Naive thymus-derived CD4-positive, alpha-beta T cell (primary cell): ENCODE data around the gene VARS1. TPM values are rescaled to one million over a fixed set of nuclear protein-coding genes. Genes with fewer than 3 reads are reported as not detected.
"Not testable (repeated sequence)": the region's sequence is repeated elsewhere in the genome, so short reads cannot be mapped to it uniquely, and the experiment has no call there.

ENCODE experiments used
- ATAC-seq: fragments of 150-1000 bp; cut with Tn5 transposase; 2 replicates; pipeline ENCODE4 v1.10.0; 2021; ENCODE audit warnings: mild to moderate bottlenecking, moderate library complexity
- CTCF ChIA-PET: fragments of 350-600 bp; sonication (Branson Sonifier 250); formaldehyde crosslinking; loops from one replicate; lab custom pipeline; 2021; ENCODE audit warnings: antibody characterized with exemption; lab: Charles Lee
- POLR2A ChIA-PET: fragments of 350-600 bp; sonication (Branson Sonifier 250); formaldehyde crosslinking; loops from one replicate; lab custom pipeline; 2021; ENCODE audit warnings: antibody characterized with exemption, inconsistent platforms; lab: Charles Lee
- DNase-seq, 9 donors: peaks; one replicate each; pipeline versions ENCODE4 v3.0.0 to v3.0.0-alpha.2; 2020 to 2022; ENCODE audit warnings: mixed read lengths in 1 of 9
- H3K27ac ChIP-seq: one replicate; pipeline ENCODE4 v1.7.0; 2013; ENCODE audit warnings: mild to moderate bottlenecking, low read depth, low read length, moderate library complexity
- H3K27me3 ChIP-seq, 2 donors: one replicate each; pipeline ENCODE4 v1.7.0; 2013; ENCODE audit warnings: low read length in 2 of 2, mild to moderate bottlenecking in 2 of 2, moderate library complexity in 2 of 2; ENCODE audit not compliant: control insufficient read depth in 2 of 2, insufficient read depth in 2 of 2
- H3K36me3 ChIP-seq, 3 experiments: 1 replicate in 2 of 3; 2 replicates in 1 of 3; pipeline ENCODE4 v1.7.0; 2013; ENCODE audit warnings: low read length in 3 of 3, mild to moderate bottlenecking in 3 of 3, moderate library complexity in 1 of 3; ENCODE audit not compliant: insufficient read depth in 3 of 3, control insufficient read depth in 2 of 3
- H3K4me1 ChIP-seq, 2 donors: one replicate each; pipeline ENCODE4 v1.7.0; 2013; ENCODE audit warnings: low read length in 2 of 2, mild to moderate bottlenecking in 2 of 2, moderate library complexity in 1 of 2; ENCODE audit not compliant: control insufficient read depth in 2 of 2, insufficient read depth in 2 of 2
- H3K4me3 ChIP-seq: 2 replicates; pipeline ENCODE4 v1.7.0; 2013; ENCODE audit warnings: mild to moderate bottlenecking, low read length
- H3K9me3 ChIP-seq, 3 experiments: 1 replicate in 2 of 3; 2 replicates in 1 of 3; pipeline ENCODE4 v1.7.0; 2013; ENCODE audit warnings: low read length in 3 of 3; ENCODE audit not compliant: control insufficient read depth in 2 of 3
- H3K27ac Mint-ChIP-seq, 9 donors: one replicate each; pipeline ENCODE4 v1.8.0; 2020 to 2022; ENCODE audit warnings: mixed read lengths in 9 of 9, mild to moderate bottlenecking in 8 of 9, moderate library complexity in 5 of 9, inconsistent platforms in 2 of 9
- H3K27me3 Mint-ChIP-seq, 5 donors: one replicate each; pipeline ENCODE4 v1.8.0; 2021 to 2022; ENCODE audit warnings: mixed read lengths in 5 of 5, mild to moderate bottlenecking in 1 of 5
- H3K36me3 Mint-ChIP-seq, 5 donors: one replicate each; pipeline ENCODE4 v1.8.0; 2020 to 2022; ENCODE audit warnings: mixed read lengths in 5 of 5, mild to moderate bottlenecking in 3 of 5, inconsistent platforms in 1 of 5
- H3K4me1 Mint-ChIP-seq, 7 donors: one replicate each; pipeline ENCODE4 v1.8.0; 2020 to 2022; ENCODE audit warnings: mixed read lengths in 7 of 7, mild to moderate bottlenecking in 3 of 7, inconsistent platforms in 1 of 7
- H3K4me3 Mint-ChIP-seq, 10 donors: one replicate each; pipeline ENCODE4 v1.8.0; 2020 to 2022; ENCODE audit warnings: mild to moderate bottlenecking in 10 of 10, mixed read lengths in 10 of 10, moderate library complexity in 6 of 10, inconsistent platforms in 2 of 10
- H3K9me3 Mint-ChIP-seq, 11 donors: one replicate each; pipeline ENCODE4 v1.8.0; 2020 to 2022; ENCODE audit warnings: mixed read lengths in 11 of 11, mild to moderate bottlenecking in 4 of 11, inconsistent platforms in 1 of 11, moderate library complexity in 1 of 11
- intact Hi-C, 2 donors: fragments of 100-400 bp; cut with micrococcal nuclease; formaldehyde crosslinking; loops; one replicate each; pipeline ENCODE4 v1.15.1; 2023
- polyA plus RNA-seq, 2 donors: library from polyadenylated mRNA; unstranded; fragments of 300-500 nt; fragmentation: Illumina TruSeq; gene quantifications; one replicate each; pipeline ENCODE4 v1.2.3, GENCODE V29; 2021
- total RNA-seq, 6 experiments: library from RNA in 5 of 6; stranded (reverse) in 5 of 6; gene quantifications; 1 replicate in 5 of 6; 2 replicates in 1 of 6; pipeline ENCODE4 v1.2.3 and lab custom pipeline; 2021 to 2026

VARS1 gene
- total and polyA plus RNA-seq, 7 experiments from 2014 or later: 32.2 to 84.2 (median 44.8) TPM

GRCh38 chr6:31821301-31822035, 25.9 kb upstream of the VARS1 start:
- Histone ChIP-seq H3K4me1 (peaks cover 21 to 23% of the 10 kb centered on the region in 2 donors), H3K27me3 (no peaks in the 10 kb centered on the region), H3K36me3 (no peaks in the 10 kb centered on the region), H3K4me3 (peak overlapping the region; percentile 92), H3K27ac (peak overlapping the region; percentile 81), H3K9me3 (no peaks in the 10 kb centered on the region)
- peak; percentile 34 for ATAC-seq
- ChIA-PET POLR2A (interaction anchor here (0.6 to 1.4 kb wide), 5 partner anchors 83 to 280 kb away, joined by 3 to 5 read pairs (median 4); partner anchors contain the start of genes ABHD16A, DDX39B and LY6G5C), CTCF (interaction anchor here (0.6 kb wide), 2 partner anchors 66 to 83 kb away, joined by 3 read pairs; no protein-coding TSS in a partner anchor)
- intact Hi-C loops: loop anchor here (1.0 to 10.0 kb wide), 2 partner anchors 156 to 373 kb away; partner anchors contain the start of genes GPSM3 (in 1 of the 2) and PBX2 (in 1 of the 2)
- H3K36me3 Mint-ChIP-seq: peaks cover 0 to 13% (median 0%) of the 10 kb centered on the region in 5 donors
- H3K27me3 Mint-ChIP-seq: no peaks in the 10 kb centered on the region
- H3K4me1 Mint-ChIP-seq: peaks cover 5 to 64% (median 54%) of the 10 kb centered on the region in 7 donors
- peak in 1 of 9 donors; percentile 79 for DNase-seq
- peak overlapping the region; percentile 87 to 98 (median 94) for H3K27ac Mint-ChIP-seq
- no peaks in the 10 kb centered on the region for H3K9me3 Mint-ChIP-seq
- peak overlapping the region; percentile 92 to 98 (median 94) for H3K4me3 Mint-ChIP-seq

GRCh38 chr6:31820399-31820798, 24.8 kb upstream of the VARS1 start:
- POLR2A ChIA-PET: interaction anchor here (1.0 to 3.7 kb wide), 6 partner anchors 10 to 91 kb away, joined by 3 to 23 read pairs (median 4); partner anchors contain the start of genes DDAH2, LSM2 and VARS1
- H3K27me3 Mint-ChIP-seq, H3K9me3 Mint-ChIP-seq, H3K27me3 ChIP-seq, H3K9me3 ChIP-seq, H3K36me3 ChIP-seq, H3K4me3 ChIP-seq, DNase-seq, CTCF ChIA-PET, H3K27ac ChIP-seq, ATAC-seq: not testable (repeated sequence)
- Mint-ChIP-seq H3K4me3 (peak overlapping the region in 9 of 10 donors; percentile 92 to 98 (median 95)), H3K4me1 (peaks cover 5 to 56% (median 50%) of the 10 kb centered on the region in 7 donors), H3K27ac (peak overlapping the region in 6 of 9 donors; percentile 82 to 98 (median 95)), H3K36me3 (peaks cover 0 to 13% (median 0%) of the 10 kb centered on the region in 5 donors)
- peaks cover 21% of the 10 kb centered on the region in 2 donors for H3K4me1 ChIP-seq
- intact Hi-C loops: loop anchor here in 1 of 2 donors (10.0 kb wide), 1 partner anchor 374 kb away; the partner anchor contains the start of genes GPSM3 and PBX2

GRCh38 chr6:31819871-31820299, 24.3 kb upstream of the VARS1 start:
- H3K4me3 ChIP-seq: no peak overlapping the region
- H3K4me1 Mint-ChIP-seq: peaks cover 5 to 52% (median 47%) of the 10 kb centered on the region in 7 donors
- ATAC-seq: no peak

GRCh38 chr6:31817929-31818511, 22.5 kb upstream of the VARS1 start:
- H3K9me3 Mint-ChIP-seq, H3K27me3 ChIP-seq, H3K27me3 Mint-ChIP-seq, H3K9me3 ChIP-seq, H3K36me3 ChIP-seq, DNase-seq, ATAC-seq: not testable (repeated sequence)
- ChIA-PET CTCF (interaction anchor here (0.6 to 1.5 kb wide), 11 partner anchors 11 to 144 kb away, joined by 3 to 9 read pairs (median 4); partner anchors contain the start of genes LSM2 and VARS1), POLR2A (interaction anchor here (0.9 to 3.7 kb wide), 14 partner anchors 9 to 165 kb away, joined by 3 to 23 read pairs (median 6); partner anchors contain the start of genes ABHD16A, BAG6, C6orf47 and DDAH2)
- Histone ChIP-seq H3K4me3 (peak overlapping the region; percentile 59), H3K27ac (peak overlapping the region; percentile 65), H3K4me1 (peaks cover 28 to 31% of the 10 kb centered on the region in 2 donors)
- H3K36me3 Mint-ChIP-seq: peaks cover 0 to 13% (median 0%) of the 10 kb centered on the region in 5 donors
- H3K4me3 Mint-ChIP-seq: peak overlapping the region; percentile 72 to 98 (median 88)
- H3K4me1 Mint-ChIP-seq: peaks cover 7 to 58% (median 51%) of the 10 kb centered on the region in 7 donors
- intact Hi-C loops: loop anchor here in 1 of 2 donors (2.0 kb wide), 3 partner anchors 13 to 89 kb away; partner anchors contain the start of gene DDAH2
- H3K27ac Mint-ChIP-seq: peak overlapping the region; percentile 70 to 97 (median 91)

More at GRCh38 chr6:31819871-31820299, 24.3 kb upstream of the VARS1 start:
- Histone ChIP-seq H3K27me3 (no peaks in the 10 kb centered on the region), H3K36me3 (peaks cover 0 to 4% (median 0%) of the 10 kb centered on the region in 3 experiments), H3K4me1 (peaks cover 21% of the 10 kb centered on the region in 2 donors), H3K27ac (no peak overlapping the region), H3K9me3 (no peaks in the 10 kb centered on the region)
- POLR2A ChIA-PET: interaction anchor here (0.8 to 3.7 kb wide), 7 partner anchors 10 to 261 kb away, joined by 3 to 23 read pairs (median 4); partner anchors contain the start of genes DDAH2, LSM2 and VARS1
- H3K27me3 Mint-ChIP-seq: no peaks in the 10 kb centered on the region
- CTCF ChIA-PET: interaction anchor here (0.5 kb wide), 1 partner anchor 270 kb away, joined by 3 read pairs; no protein-coding TSS in a partner anchor
- peak overlapping the region in 8 of 10 donors; percentile 47 to 77 (median 60) for H3K4me3 Mint-ChIP-seq
- H3K27ac Mint-ChIP-seq: peak overlapping the region in 8 of 9 donors; percentile 32 to 85 (median 64)
- intact Hi-C loops: loop anchor here in 1 of 2 donors (10.0 kb wide), 1 partner anchor 375 kb away; the partner anchor contains the start of genes GPSM3 and PBX2
- peaks cover 0 to 13% (median 0%) of the 10 kb centered on the region in 5 donors for H3K36me3 Mint-ChIP-seq
- DNase-seq: no peak
- H3K9me3 Mint-ChIP-seq: no peaks in the 10 kb centered on the region

- ChIA-PET POLR2A (interaction anchor here (0.9 to 3.7 kb wide), 14 partner anchors 10 to 164 kb away, joined by 3 to 23 read pairs (median 6); partner anchors contain the start of genes ABHD16A, BAG6, C6orf47 and DDAH2), CTCF (interaction anchor here (0.7 to 1.5 kb wide), 9 partner anchors 11 to 143 kb away, joined by 3 to 9 read pairs (median 4); partner anchors contain the start of genes LSM2 and VARS1)
- H3K36me3 ChIP-seq, H3K27me3 ChIP-seq, H3K9me3 Mint-ChIP-seq, H3K27me3 Mint-ChIP-seq, H3K9me3 ChIP-seq: not testable (repeated sequence)
- ATAC-seq: peak; percentile 63
- Mint-ChIP-seq H3K4me1 (peaks cover 11 to 57% (median 51%) of the 10 kb centered on the region in 7 donors), H3K4me3 (peak overlapping the region; percentile 72 to 98 (median 88)), H3K27ac (peak overlapping the region; percentile 70 to 97 (median 91)), H3K36me3 (peaks cover 0 to 13% (median 0%) of the 10 kb centered on the region in 5 donors)
- H3K4me3 ChIP-seq: peak overlapping the region; percentile 59
- H3K4me1 ChIP-seq: peaks cover 28 to 37% of the 10 kb centered on the region in 2 donors
- peak overlapping the region; percentile 65 for H3K27ac ChIP-seq
- intact Hi-C loops: loop anchor here in 1 of 2 donors (2.0 kb wide), 3 partner anchors 13 to 89 kb away; partner anchors contain the start of gene DDAH2
- peak in 6 of 9 donors; percentile 57 to 72 (median 70) for DNase-seq
Measured at GRCh38 chr6:31817133-31817928, 21.8 kb upstream of the VARS1 start.
